CD4-positive, alpha-beta T cell treated with Interleukin-17A for 1 hour (primary cell): ENCODE measurements around the gene SH3RF3.

Experiments
- DNase-seq: peaks from one replicate; pipeline ENCODE4 v3.0.0-alpha.2; 2020

Gene SH3RF3

GRCh38 chr2:109423556-109424359 is 294.8 kb downstream of the SH3RF3 start:
- no peak for DNase-seq

GRCh38 chr2:109425411-109425810 is 296.4 kb downstream of the SH3RF3 start:
- DNase-seq, result no peak

GRCh38 chr2:109427661-109428091 is 298.7 kb downstream of the SH3RF3 start:
- no peak for DNase-seq

GRCh38 chr2:109428281-109428680 is 299.3 kb downstream of the SH3RF3 start:
- no peak for DNase-seq

GRCh38 chr2:109428841-109429566 is 300.0 kb downstream of the SH3RF3 start:
- no peak for DNase-seq

GRCh38 chr2:109429567-109430328 is 300.7 kb downstream of the SH3RF3 start:
- no peak for DNase-seq

GRCh38 chr2:109430329-109430636 is 301.3 kb downstream of the SH3RF3 start:
- DNase-seq, result no peak

GRCh38 chr2:109432421-109432820 is 303.4 kb downstream of the SH3RF3 start:
- no peak for DNase-seq

GRCh38 chr2:109433486-109433885 is 304.5 kb downstream of the SH3RF3 start:
- no peak for DNase-seq

- DNase-seq, result no peak
Measured at GRCh38 chr2:109433926-109434325, 304.9 kb downstream of the SH3RF3 start.

- DNase-seq, result no peak
Measured at GRCh38 chr2:109434351-109434750, 305.3 kb downstream of the SH3RF3 start.

- no peak for DNase-seq
Measured at GRCh38 chr2:109435066-109435690, 306.2 kb downstream of the SH3RF3 start.

- DNase-seq, result no peak
Measured at GRCh38 chr2:109435901-109436598, 307.0 kb downstream of the SH3RF3 start.

- no peak for DNase-seq
Measured at GRCh38 chr2:109436610-109437225, 307.7 kb downstream of the SH3RF3 start.

GRCh38 chr2:109437325-109438090 is 308.5 kb downstream of the SH3RF3 start:
- DNase-seq, result no peak

GRCh38 chr2:109438146-109438545 is 309.1 kb downstream of the SH3RF3 start:
- no peak for DNase-seq

GRCh38 chr2:109438773-109439389 is 309.9 kb downstream of the SH3RF3 start:
- no peak for DNase-seq

GRCh38 chr2:109439390-109439786 is 310.4 kb downstream of the SH3RF3 start:
- no peak for DNase-seq

GRCh38 chr2:109439986-109440385 is 311.0 kb downstream of the SH3RF3 start:
- no peak for DNase-seq

GRCh38 chr2:109440499-109441156 is 311.6 kb downstream of the SH3RF3 start:
- no peak for DNase-seq
